K562 (cell line): ENCODE data around the gene MYO9A.

Source experiments
- ELF4 ChIP-seq: fragments of 450-650 bp; formaldehyde crosslinking; IDR thresholded peaks from 2 replicates; pipeline ENCODE4 v1.4.0; 2022; ENCODE audit warnings: missing genetic modification characterization
- ESRRA ChIP-seq: fragments of 450-650 bp; IDR thresholded peaks from 2 replicates; pipeline ENCODE4 v1.6.1; 2014; ENCODE audit warnings: low read depth, mild to moderate bottlenecking, moderate library complexity, borderline replicate concordance
- EZH2 ChIP-seq: IDR thresholded peaks from 2 replicates; pipeline ENCODE4 v1.6.1; 2012; ENCODE audit warnings: low read depth, mild to moderate bottlenecking, inconsistent platforms, low read length, borderline replicate concordance
- KDM5B ChIP-seq: fragments of 200-600 bp; sonication (generic); IDR thresholded peaks from 2 replicates; pipeline ENCODE4 v1.6.1; 2012; ENCODE audit warnings: low read depth, mild to moderate bottlenecking, moderate library complexity, low read length, control low read depth, inconsistent platforms; ENCODE audit not compliant: insufficient replicate concordance
- NR2F6 ChIP-seq: fragments of 450-650 bp; formaldehyde crosslinking; IDR thresholded peaks from 2 replicates; pipeline ENCODE4 v1.4.0; 2020; ENCODE audit warnings: mild to moderate bottlenecking
- RBBP5 ChIP-seq: fragments of 200-600 bp; sonication (generic); IDR thresholded peaks from 2 replicates; pipeline ENCODE4 v1.6.1; 2012; ENCODE audit warnings: borderline replicate concordance, mild to moderate bottlenecking, low read length, control low read depth, inconsistent platforms; ENCODE audit not compliant: insufficient read depth, poor library complexity, severe bottlenecking
- RCOR1 ChIP-seq, 2 experiments: IDR thresholded peaks; 2 replicates each; pipeline ENCODE4 v1.6.1; 2012; ENCODE audit warnings: low read depth in 2 of 2, low read length in 2 of 2, borderline replicate concordance in 1 of 2, improper control_type of control experiment in 1 of 2
- SP1 ChIP-seq: sonication (generic); formaldehyde crosslinking; IDR thresholded peaks from 2 replicates; pipeline ENCODE4 v1.8.1; 2022; ENCODE audit warnings: mild to moderate bottlenecking, missing genetic modification reagents
- TRIM24 ChIP-seq, 2 experiments: fragments of 450-650 bp; IDR thresholded peaks; 2 replicates each; pipeline ENCODE4 v1.6.1; 2016
- TF ChIP-seq, protein P1 (sequence below): fragments of 450-650 bp; formaldehyde crosslinking; IDR thresholded peaks from 2 replicates; pipeline ENCODE4 v1.4.0; 2022; ENCODE audit warnings: missing genetic modification characterization
- TF ChIP-seq, protein P2 (sequence below), 2 experiments: fragments of 450-650 bp; IDR thresholded peaks; 2 replicates each; pipeline ENCODE4 v1.6.1; 2016
- TF ChIP-seq, protein P3 (sequence below), 3 experiments: fragments of 200-800 bp in 1 of 3; sonication (Bioruptor generic) in 1 of 3; sonication (generic) in 1 of 3; formaldehyde crosslinking in 1 of 3; IDR thresholded peaks; 2 replicates each; pipeline versions ENCODE4 v1.6.1 to v1.8.0; 2016 to 2022; ENCODE audit warnings: mild to moderate bottlenecking in 2 of 3, missing compliant biosample characterization in 2 of 3, missing genetic modification characterization in 2 of 3, missing genetic modification reagents in 1 of 3
- TF ChIP-seq, protein P4 (sequence below): sonication (generic); formaldehyde crosslinking; IDR thresholded peaks from 2 replicates; pipeline ENCODE4 v1.8.1; 2022; ENCODE audit warnings: missing genetic modification reagents

DNA sequence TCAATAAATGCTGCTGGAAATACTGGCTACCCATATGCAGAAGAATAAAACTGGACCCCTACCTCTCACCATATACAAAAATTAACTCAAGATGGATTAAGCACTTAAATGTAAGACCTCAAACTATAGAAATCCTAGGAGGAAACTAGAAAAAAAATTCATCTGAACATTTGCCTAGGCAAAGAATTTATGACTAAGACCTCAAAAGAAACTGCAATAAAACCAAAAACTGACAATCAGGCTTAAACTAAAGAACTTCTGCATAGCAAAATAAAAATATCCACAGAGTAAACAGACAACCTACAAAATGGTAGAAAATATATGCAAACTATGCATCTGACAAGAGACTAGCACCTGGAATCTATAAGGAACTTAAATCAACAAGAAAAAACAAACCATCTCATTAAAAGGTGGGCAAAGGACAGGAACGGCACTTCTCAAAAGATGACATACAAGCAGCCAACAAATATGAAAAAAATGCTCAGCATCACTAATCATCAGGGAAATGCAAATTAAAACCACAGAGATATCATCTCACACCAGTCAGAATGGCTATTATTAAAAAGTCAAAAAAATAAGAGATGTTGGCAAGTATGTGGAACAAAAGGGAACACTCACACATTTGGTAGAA lies 47.0 kb downstream of the MYO9A start:
- TF ChIP-seq, protein P1, sequence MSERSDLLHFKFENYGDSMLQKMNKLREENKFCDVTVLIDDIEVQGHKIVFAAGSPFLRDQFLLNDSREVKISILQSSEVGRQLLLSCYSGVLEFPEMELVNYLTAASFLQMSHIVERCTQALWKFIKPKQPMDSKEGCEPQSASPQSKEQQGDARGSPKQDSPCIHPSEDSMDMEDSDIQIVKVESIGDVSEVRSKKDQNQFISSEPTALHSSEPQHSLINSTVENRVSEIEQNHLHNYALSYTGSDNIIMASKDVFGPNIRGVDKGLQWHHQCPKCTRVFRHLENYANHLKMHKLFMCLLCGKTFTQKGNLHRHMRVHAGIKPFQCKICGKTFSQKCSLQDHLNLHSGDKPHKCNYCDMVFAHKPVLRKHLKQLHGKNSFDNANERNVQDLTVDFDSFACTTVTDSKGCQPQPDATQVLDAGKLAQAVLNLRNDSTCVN = no peak
- no peak for TF ChIP-seq RBBP5
- TF ChIP-seq RCOR1 (IDR thresholded peaks at IDR 0.05; ENCODE audit: borderline replicate concordance in 1 of 2, low read depth in 2 of 2, low read length in 2 of 2) = no peak
- no peak for TF ChIP-seq KDM5B
- TF ChIP-seq ELF4 (CRISPR knock-in tag) = no peak
- TF ChIP-seq TRIM24 (IDR thresholded peaks at IDR 0.05) = no peak
- TF ChIP-seq, protein P2, sequence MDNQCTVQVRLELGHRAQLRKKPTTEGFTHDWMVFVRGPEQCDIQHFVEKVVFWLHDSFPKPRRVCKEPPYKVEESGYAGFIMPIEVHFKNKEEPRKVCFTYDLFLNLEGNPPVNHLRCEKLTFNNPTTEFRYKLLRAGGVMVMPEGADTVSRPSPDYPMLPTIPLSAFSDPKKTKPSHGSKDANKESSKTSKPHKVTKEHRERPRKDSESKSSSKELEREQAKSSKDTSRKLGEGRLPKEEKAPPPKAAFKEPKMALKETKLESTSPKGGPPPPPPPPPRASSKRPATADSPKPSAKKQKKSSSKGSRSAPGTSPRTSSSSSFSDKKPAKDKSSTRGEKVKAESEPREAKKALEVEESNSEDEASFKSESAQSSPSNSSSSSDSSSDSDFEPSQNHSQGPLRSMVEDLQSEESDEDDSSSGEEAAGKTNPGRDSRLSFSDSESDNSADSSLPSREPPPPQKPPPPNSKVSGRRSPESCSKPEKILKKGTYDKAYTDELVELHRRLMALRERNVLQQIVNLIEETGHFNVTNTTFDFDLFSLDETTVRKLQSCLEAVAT (IDR thresholded peaks at IDR 0.05) = no peak
- TF ChIP-seq NR2F6 = no peak
- no peak for TF ChIP-seq SP1
- TF ChIP-seq, protein P3, sequence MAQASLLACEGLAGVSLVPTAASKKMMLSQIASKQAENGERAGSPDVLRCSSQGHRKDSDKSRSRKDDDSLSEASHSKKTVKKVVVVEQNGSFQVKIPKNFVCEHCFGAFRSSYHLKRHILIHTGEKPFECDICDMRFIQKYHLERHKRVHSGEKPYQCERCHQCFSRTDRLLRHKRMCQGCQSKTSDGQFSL (CRISPR knock-in tag; IDR thresholded peaks at IDR 0.05) = no peak
- TF ChIP-seq, protein P3 (tag; IDR thresholded peaks at IDR 0.05) = no peak
- TF ChIP-seq EZH2 = no peak
- TF ChIP-seq, protein P4, sequence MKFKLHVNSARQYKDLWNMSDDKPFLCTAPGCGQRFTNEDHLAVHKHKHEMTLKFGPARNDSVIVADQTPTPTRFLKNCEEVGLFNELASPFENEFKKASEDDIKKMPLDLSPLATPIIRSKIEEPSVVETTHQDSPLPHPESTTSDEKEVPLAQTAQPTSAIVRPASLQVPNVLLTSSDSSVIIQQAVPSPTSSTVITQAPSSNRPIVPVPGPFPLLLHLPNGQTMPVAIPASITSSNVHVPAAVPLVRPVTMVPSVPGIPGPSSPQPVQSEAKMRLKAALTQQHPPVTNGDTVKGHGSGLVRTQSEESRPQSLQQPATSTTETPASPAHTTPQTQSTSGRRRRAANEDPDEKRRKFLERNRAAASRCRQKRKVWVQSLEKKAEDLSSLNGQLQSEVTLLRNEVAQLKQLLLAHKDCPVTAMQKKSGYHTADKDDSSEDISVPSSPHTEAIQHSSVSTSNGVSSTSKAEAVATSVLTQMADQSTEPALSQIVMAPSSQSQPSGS (CRISPR knock-in tag) = no peak
- TF ChIP-seq ESRRA = no peak
